Ovary (tissue), 9 donors: Measurements from ENCODE around the gene CABP4. TPM values are rescaled to one million over a fixed set of nuclear protein-coding genes. Genes with fewer than 3 reads are reported as not detected.

Experiments used
- DNase-seq, 5 donors: peaks; one replicate each; pipeline ENCODE4 v3.0.0-alpha.2; 2019 to 2020
- H3K27ac ChIP-seq, 2 donors: fragments of 200-600 bp; one replicate each; pipeline versions ENCODE4 v1.5.1 to v1.8.0; 2019 to 2022
- H3K27me3 ChIP-seq: fragments of 200-600 bp; one replicate; pipeline ENCODE4 v1.8.0; 2022
- H3K36me3 ChIP-seq: fragments of 200-600 bp; sonication (generic); one replicate; pipeline ENCODE4 v1.5.1; 2019
- H3K4me1 ChIP-seq: one replicate; pipeline ENCODE4 v1.8.1; 2013; ENCODE audit warnings: mild to moderate bottlenecking, moderate library complexity; ENCODE audit not compliant: insufficient read depth
- H3K4me3 ChIP-seq: fragments of 200-600 bp; sonication (generic); one replicate; pipeline ENCODE4 v1.5.1; 2017
- H3K9me3 ChIP-seq, 2 donors: fragments of 200-600 bp in 1 of 2; sonication (generic) in 1 of 2; one replicate each; pipeline versions ENCODE4 v1.5.1 to v1.8.1; 2013 to 2019; ENCODE audit warnings: mild to moderate bottlenecking in 1 of 2, moderate library complexity in 1 of 2
- EP300 ChIP-seq: sonication (generic); formaldehyde crosslinking; IDR thresholded peaks from one replicate; pipeline ENCODE4 v1.6.1; 2017; ENCODE audit warnings: antibody characterized with exemption
- POLR2A ChIP-seq: fragments of 450-650 bp; IDR thresholded peaks from one replicate; pipeline ENCODE4 v1.6.1; 2017; ENCODE audit warnings: antibody characterized with exemption, mild to moderate bottlenecking, moderate library complexity
- WGBS, 3 donors: extraction: QIAGEN DNeasy Blood & Tissue Kit in 1 of 3; methylation state at CpG; one replicate each; pipeline versions ENCODE4 v1.1.5 to v1.1.7; 2013 to 2017; 5-methylcytosine and 5-hydroxymethylcytosine counted together
- intact Hi-C, 4 donors: fragments of 100-400 bp; cut with DNase I; formaldehyde crosslinking; loops; one replicate each; pipeline versions ENCODE4 v1.11.0 to v1.15.1; 2022 to 2023
- polyA plus RNA-seq, 2 donors: library from polyadenylated mRNA; stranded (reverse); fragments of 200-250 nt in 1 of 2; fragments of 350-450 nt in 1 of 2; fragmentation: Illumina TruSeq in 1 of 2; extraction: RNeasy Lipid Tissue Mini Kit (QIAGEN cat#74804) in 1 of 2; gene quantifications; one replicate each; pipeline ENCODE4 v1.2.3, GENCODE V29; 2013 to 2014
- total RNA-seq, 7 donors: library from RNA; depleted of rRNA in 2 of 7; stranded (reverse); fragments of >200 nt in 2 of 7; fragmentation: NEBNext Ultra II Directional in 3 of 7; extraction: Animal tissue kit (Norgen Biotek cat#: 25700) in 3 of 7; gene quantifications; one replicate each; pipeline versions ENCODE4 v1.1.0 to v1.2.4, GENCODE V29; 2016 to 2023
- TF ChIP-seq, protein P1 (sequence below), 3 donors: fragments of 450-650 bp in 2 of 3; fragments of 200-600 bp in 1 of 3; IDR thresholded peaks; one replicate each; pipeline versions ENCODE4 v1.5.1 to v1.8.0; 2016 to 2022; ENCODE audit warnings: antibody characterized with exemption in 3 of 3, mild to moderate bottlenecking in 1 of 3
- donor health status: DM: no; HTN: no; CAD: no; lungs with moderate emphysema.
- donor health status: DM: no; HTN: no; CAD: no.
- donor health status: Bipolar disorder and iron deficiency.
- donor health status: DM: yes; HTN: yes; CAD: no.
- donor health status: DM: no; HTN: no; CAD: no.
- donor health status: DM: yes; HTN: yes; CAD: no.

Gene CABP4
- total and polyA plus RNA-seq, 9 donors, result 0.13 to 2.1 (median 1.0) TPM; not detected in 1

- peaks cover 1% of the 10 kb centered on the region for H3K27me3 ChIP-seq
Measured at GRCh38 chr11:67407688-67408163, 47.4 kb upstream of the CABP4 start.

GRCh38 chr11:67408437-67409200 lies 46.5 kb upstream of the CABP4 start:
- H3K27me3 ChIP-seq, result peaks cover 2% of the 10 kb centered on the region
- WGBS, 3 donors, result 51 to 66% (median 62%) methylated on average over 17 to 18 of the region's 18 CpGs

More at GRCh38 chr11:67407688-67408163, 47.4 kb upstream of the CABP4 start:
- no peak overlapping the region for H3K4me3 ChIP-seq
- intact Hi-C loops, result loop anchor here in 1 of 4 donors (10.0 kb wide), 1 partner anchor 97 kb away; the partner anchor contains the start of genes CDK2AP2 and PITPNM1
- TF ChIP-seq POLR2A, result no peak
- TF ChIP-seq, protein P1, sequence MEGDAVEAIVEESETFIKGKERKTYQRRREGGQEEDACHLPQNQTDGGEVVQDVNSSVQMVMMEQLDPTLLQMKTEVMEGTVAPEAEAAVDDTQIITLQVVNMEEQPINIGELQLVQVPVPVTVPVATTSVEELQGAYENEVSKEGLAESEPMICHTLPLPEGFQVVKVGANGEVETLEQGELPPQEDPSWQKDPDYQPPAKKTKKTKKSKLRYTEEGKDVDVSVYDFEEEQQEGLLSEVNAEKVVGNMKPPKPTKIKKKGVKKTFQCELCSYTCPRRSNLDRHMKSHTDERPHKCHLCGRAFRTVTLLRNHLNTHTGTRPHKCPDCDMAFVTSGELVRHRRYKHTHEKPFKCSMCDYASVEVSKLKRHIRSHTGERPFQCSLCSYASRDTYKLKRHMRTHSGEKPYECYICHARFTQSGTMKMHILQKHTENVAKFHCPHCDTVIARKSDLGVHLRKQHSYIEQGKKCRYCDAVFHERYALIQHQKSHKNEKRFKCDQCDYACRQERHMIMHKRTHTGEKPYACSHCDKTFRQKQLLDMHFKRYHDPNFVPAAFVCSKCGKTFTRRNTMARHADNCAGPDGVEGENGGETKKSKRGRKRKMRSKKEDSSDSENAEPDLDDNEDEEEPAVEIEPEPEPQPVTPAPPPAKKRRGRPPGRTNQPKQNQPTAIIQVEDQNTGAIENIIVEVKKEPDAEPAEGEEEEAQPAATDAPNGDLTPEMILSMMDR (IDR thresholded peaks at IDR 0.05), result no peak
- no peak for TF ChIP-seq EP300
- WGBS, 3 donors, result 41 to 58% (median 48%) methylated on average over 12 of the region's 12 CpGs
- H3K4me1 ChIP-seq, result no peaks in the 10 kb centered on the region
- DNase-seq, result no peak
- no peaks in the 10 kb centered on the region for H3K36me3 ChIP-seq
- no peak overlapping the region for H3K27ac ChIP-seq
- no peaks in the 10 kb centered on the region for H3K9me3 ChIP-seq

DNA sequence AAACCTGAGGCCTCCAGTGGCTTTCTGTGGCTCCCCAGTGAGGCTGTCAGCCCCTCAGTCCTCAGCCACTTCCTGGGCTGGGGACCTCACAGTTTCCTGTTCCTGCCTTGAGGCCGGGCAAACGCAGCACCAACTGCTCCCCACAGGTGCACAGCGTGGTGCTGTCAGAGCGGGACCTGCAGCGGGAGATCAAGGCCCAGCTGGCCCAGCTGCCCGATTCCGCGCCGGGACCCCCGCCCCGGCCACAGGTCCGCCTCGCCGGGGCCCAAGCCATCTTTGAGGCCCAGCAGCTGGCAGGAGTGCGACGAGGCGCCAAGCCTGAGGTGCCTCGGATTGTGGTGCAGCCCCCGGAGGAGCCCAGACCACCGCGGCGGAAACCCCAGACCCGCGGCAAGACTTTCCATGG lies 45.9 kb upstream of the CABP4 start:
- DNase-seq, result no peak
- intact Hi-C loops, result loop anchor here in 1 of 4 donors (10.0 kb wide), 1 partner anchor 96 kb away; the partner anchor contains the start of genes CDK2AP2 and PITPNM1
- Histone ChIP-seq H3K27me3 (peaks cover 2% of the 10 kb centered on the region), H3K4me3 (no peak overlapping the region), H3K36me3 (no peaks in the 10 kb centered on the region), H3K4me1 (no peaks in the 10 kb centered on the region), H3K9me3 (no peaks in the 10 kb centered on the region), H3K27ac (no peak overlapping the region)
- WGBS, 3 donors, result 35 to 61% (median 59%) methylated on average over 14 to 24 of the region's 24 CpGs
- TF ChIP-seq, protein P1 (IDR thresholded peaks at IDR 0.05), result no peak
- TF ChIP-seq POLR2A, result no peak
- TF ChIP-seq EP300, result no peak

More at GRCh38 chr11:67408437-67409200, 46.5 kb upstream of the CABP4 start:
- no peak for TF ChIP-seq EP300
- TF ChIP-seq, protein P1 (IDR thresholded peaks at IDR 0.05), result no peak
- H3K36me3 ChIP-seq, result no peaks in the 10 kb centered on the region
- intact Hi-C loops, result loop anchor here in 1 of 4 donors (10.0 kb wide), 1 partner anchor 96 kb away; the partner anchor contains the start of genes CDK2AP2 and PITPNM1
- DNase-seq, result no peak
- no peaks in the 10 kb centered on the region for H3K4me1 ChIP-seq
- H3K27ac ChIP-seq, result no peak overlapping the region
- H3K4me3 ChIP-seq, result no peak overlapping the region
- H3K9me3 ChIP-seq, result no peaks in the 10 kb centered on the region

- DNase-seq, result no peak
- intact Hi-C loops, result loop anchor here in 1 of 4 donors (10.0 kb wide), 1 partner anchor 95 kb away; the partner anchor contains the start of genes CDK2AP2 and PITPNM1
- TF ChIP-seq EP300 (no peak), POLR2A (no peak)
- TF ChIP-seq, protein P1 (IDR thresholded peaks at IDR 0.05), result no peak
- 33 to 45% (median 36%) methylated on average over 13 of the region's 13 CpGs for WGBS, 3 donors
- no peaks in the 10 kb centered on the region for H3K36me3 ChIP-seq
- H3K4me1 ChIP-seq, result no peaks in the 10 kb centered on the region
- peaks cover 2% of the 10 kb centered on the region for H3K27me3 ChIP-seq
- no peak overlapping the region for H3K27ac ChIP-seq
- no peaks in the 10 kb centered on the region for H3K9me3 ChIP-seq
- no peak overlapping the region for H3K4me3 ChIP-seq
Measured at GRCh38 chr11:67409781-67410368, 45.3 kb upstream of the CABP4 start.
